A549 (cell line): ENCODE results near the gene CCNQ. TPM values are rescaled to one million over a fixed set of nuclear protein-coding genes. Genes with fewer than 3 reads are reported as not detected.

Source experiments
- ATAC-seq, 2 experiments: fragments of 200-7000 bp in 1 of 2; fragments of >200 bp in 1 of 2; cut with Nextera tagmentation in 1 of 2; cut with Tn5 transposase in 1 of 2; 3 replicates each; pipeline versions ENCODE4 v1.8.0 to v1.9.1; 2018 to 2020; ENCODE audit warnings: mild to moderate bottlenecking in 1 of 2, moderate library complexity in 1 of 2
- CTCF ChIA-PET: fragments of 300-600 bp; sonication (Branson Sonifier 250); formaldehyde crosslinking; extraction: SDS; loops from one replicate; lab custom pipeline; 2021; ENCODE audit warnings: antibody characterized with exemption, inconsistent platforms; lab: Yijun Ruan, JAX
- POLR2A ChIA-PET: fragments of 350-600 bp; formaldehyde crosslinking; extraction: SDS; loops from one replicate; lab custom pipeline; 2021; ENCODE audit warnings: antibody characterized with exemption, inconsistent platforms; lab: Yijun Ruan, JAX
- DNase-seq, 2 experiments: peaks; one replicate each; pipeline versions ENCODE4 v3.0.0 to v3.0.0-alpha.2; 2011 to 2016; ENCODE audit warnings: low read depth in 1 of 2, low spot score in 1 of 2
- FAIRE-seq: peaks from 2 replicates; lab custom pipeline; 2011; peaks lifted over from hg19 to GRCh38; lab: Jason Lieb, UNC
- H3K27ac ChIP-seq, 2 experiments: fragments of >200 bp; sonication (Bioruptor Twin); formaldehyde crosslinking; 3 replicates each; pipeline ENCODE4 v1.5.1; 2016 to 2017
- H3K4me1 ChIP-seq: fragments of >200 bp; sonication (Bioruptor Twin); formaldehyde crosslinking; 3 replicates; pipeline ENCODE4 v1.6.1; 2016
- H3K4me2 ChIP-seq: fragments of >200 bp; sonication (Bioruptor Twin); formaldehyde crosslinking; 3 replicates; pipeline ENCODE4 v1.6.1; 2016
- H3K4me3 ChIP-seq: fragments of >200 bp; sonication (Bioruptor Twin); formaldehyde crosslinking; 3 replicates; pipeline ENCODE4 v1.5.1; 2016
- H3K9me3 ChIP-seq: fragments of >200 bp; sonication (Bioruptor Twin); formaldehyde crosslinking; 3 replicates; pipeline ENCODE4 v1.6.1; 2016
- CBX2 ChIP-seq: fragments of 200-600 bp; sonication (generic); IDR thresholded peaks from 2 replicates; pipeline ENCODE4 v1.6.1; 2016; ENCODE audit warnings: low read depth, mild to moderate bottlenecking, borderline replicate concordance
- EP300 ChIP-seq, 2 experiments: fragments of >200 bp; sonication (Bioruptor Twin); formaldehyde crosslinking; IDR thresholded peaks; 2 replicates in 1 of 2; 3 replicates in 1 of 2; pipeline ENCODE4 v1.6.1; 2016 to 2017
- FOXS1 ChIP-seq: fragments of 250-450 bp; sonication (Bioruptor Pico); IDR thresholded peaks from 2 replicates; pipeline ENCODE4 v1.5.0; 2020; ENCODE audit warnings: mild to moderate bottlenecking, moderate library complexity
- HEYL ChIP-seq: fragments of 250-450 bp; sonication (Bioruptor Pico); IDR thresholded peaks from 2 replicates; pipeline ENCODE4 v1.8.0; 2021; ENCODE audit warnings: mild to moderate bottlenecking, moderate library complexity
- HOXB5 ChIP-seq: fragments of 250-450 bp; sonication (Bioruptor Pico); IDR thresholded peaks from 2 replicates; pipeline ENCODE4 v1.5.0; 2020; ENCODE audit warnings: mild to moderate bottlenecking, moderate library complexity
- JUN ChIP-seq, 2 experiments: fragments of >200 bp; sonication (Bioruptor Twin); formaldehyde crosslinking; IDR thresholded peaks; 2 replicates in 1 of 2; 3 replicates in 1 of 2; pipeline ENCODE4 v1.6.1; 2016 to 2017
- KDM1A ChIP-seq: fragments of 200-600 bp; sonication (generic); IDR thresholded peaks from 2 replicates; pipeline ENCODE4 v1.6.1; 2016; ENCODE audit warnings: low read depth, mild to moderate bottlenecking
- KDM5A ChIP-seq: fragments of 200-600 bp; sonication (generic); IDR thresholded peaks from 2 replicates; pipeline ENCODE4 v1.6.1; 2016; ENCODE audit warnings: antibody characterized with exemption, mild to moderate bottlenecking
- NPAS2 ChIP-seq: fragments of 250-450 bp; sonication (Bioruptor Pico); IDR thresholded peaks from 2 replicates; pipeline ENCODE4 v1.8.0; 2022; ENCODE audit warnings: mild to moderate bottlenecking, moderate library complexity, borderline replicate concordance
- PHF8 ChIP-seq: fragments of 200-600 bp; sonication (generic); IDR thresholded peaks from 2 replicates; pipeline ENCODE4 v1.6.1; 2016; ENCODE audit warnings: low read depth, mild to moderate bottlenecking, antibody characterized with exemption, moderate library complexity, borderline replicate concordance
- POLR2AphosphoS2 ChIP-seq: conservative IDR thresholded peaks from 2 replicates; pipeline ENCODE4 v1.6.1; 2012; ENCODE audit warnings: low read length, improper control_type of control experiment, inconsistent platforms
- RAD21 ChIP-seq, 2 experiments: fragments of >200 bp in 1 of 2; sonication (Bioruptor Twin) in 1 of 2; formaldehyde crosslinking in 1 of 2; IDR thresholded peaks in 1 of 2; conservative IDR thresholded peaks in 1 of 2; 2 replicates in 1 of 2; 3 replicates in 1 of 2; pipeline ENCODE4 v1.6.1; 2012 to 2018; ENCODE audit warnings: inconsistent platforms in 1 of 2
- RARB ChIP-seq: fragments of 250-450 bp; sonication (Bioruptor Pico); IDR thresholded peaks from 2 replicates; pipeline ENCODE4 v1.8.0; 2021; ENCODE audit warnings: mild to moderate bottlenecking, moderate library complexity
- RCOR1 ChIP-seq: fragments of 150-350 bp; IDR thresholded peaks from 2 replicates; pipeline ENCODE4 v1.6.1; 2014; ENCODE audit warnings: antibody characterized with exemption, low read length, low read depth
- RNF2 ChIP-seq: fragments of 200-600 bp; sonication (generic); IDR thresholded peaks from 2 replicates; pipeline ENCODE4 v1.6.1; 2016; ENCODE audit warnings: low read depth, mild to moderate bottlenecking, antibody characterized with exemption, moderate library complexity, borderline replicate concordance
- ZC3H11A ChIP-seq: fragments of 450-650 bp; IDR thresholded peaks from 2 replicates; pipeline ENCODE4 v1.6.1; 2014; ENCODE audit warnings: antibody characterized with exemption, mild to moderate bottlenecking
- ZSCAN20 ChIP-seq: fragments of 250-450 bp; sonication (Bioruptor Pico); IDR thresholded peaks from 2 replicates; pipeline ENCODE4 v1.8.0; 2022; ENCODE audit warnings: mild to moderate bottlenecking, moderate library complexity
- WGBS: methylation state at CpG from one replicate; pipeline ENCODE4 v1.1.6; 2017; ENCODE audit errors: missing lambda C conversion rate; 5-methylcytosine and 5-hydroxymethylcytosine counted together
- polyA plus RNA-seq, 4 experiments: library from polyadenylated mRNA; depleted of rRNA in 3 of 4; stranded (reverse); fragments of >200 nt; fragmentation: RNase III in 1 of 4; extraction: RNeasy Plus Mini Kit Qiagen cat#74134 plus additional on column Dnase treatment in 1 of 4; gene quantifications; 2 replicates in 3 of 4; 3 replicates in 1 of 4; pipeline ENCODE4 v1.2.3, GENCODE V29; 2011 to 2017
- TF ChIP-seq, protein P1 (sequence below): IDR thresholded peaks from 2 replicates; pipeline ENCODE4 v1.6.1; 2012
- TF ChIP-seq, protein P2 (sequence below): fragments of >200 bp; sonication (Bioruptor Twin); formaldehyde crosslinking; IDR thresholded peaks from 3 replicates; pipeline ENCODE4 v1.5.1; 2016
- TF ChIP-seq, protein P3 (sequence below): fragments of 200-600 bp; sonication (generic); IDR thresholded peaks from 2 replicates; pipeline ENCODE4 v1.6.1; 2016; ENCODE audit warnings: antibody characterized with exemption, mild to moderate bottlenecking, moderate library complexity
- TF ChIP-seq, protein P4 (sequence below): IDR thresholded peaks from 2 replicates; pipeline ENCODE4 v1.6.1; 2012

CCNQ gene
- polyA plus RNA-seq, 2 of the 4 experiments (the other 2 are of a cell fraction), result 25.6 to 32.0 TPM

DNA sequence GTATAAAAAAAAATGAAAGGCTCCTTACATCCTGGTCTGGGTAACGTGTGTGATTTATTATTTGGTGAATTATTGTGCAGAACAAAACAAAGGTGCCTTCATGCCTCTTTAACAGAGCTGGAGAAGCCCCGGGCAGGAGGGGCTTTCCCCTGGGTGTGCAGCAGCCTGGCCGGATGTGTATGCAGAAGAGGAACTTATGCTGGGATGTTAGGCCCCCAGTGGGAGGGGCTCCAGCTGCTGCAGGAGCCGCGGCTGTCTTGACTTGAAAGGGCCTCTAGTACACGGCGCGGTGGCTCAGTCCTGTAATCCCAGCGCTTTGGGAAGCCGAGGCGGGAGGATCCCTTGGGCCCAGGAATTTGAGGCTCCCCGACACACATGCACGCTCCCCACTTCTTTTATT lies 16.0 kb downstream of the CCNQ start:
- POLR2A ChIA-PET, result no interaction called here
- no peaks in the 10 kb centered on the region for H3K9me3 ChIP-seq
- CTCF ChIA-PET, result no interaction called here
- no peak overlapping the region for H3K4me2 ChIP-seq
- H3K4me3 ChIP-seq, result no peak overlapping the region
- TF ChIP-seq FOXS1 (CRISPR knock-in tag) (no peak), KDM1A (no peak), ZC3H11A (no peak), HOXB5 (no peak), PHF8 (no peak)
- TF ChIP-seq, protein P1, sequence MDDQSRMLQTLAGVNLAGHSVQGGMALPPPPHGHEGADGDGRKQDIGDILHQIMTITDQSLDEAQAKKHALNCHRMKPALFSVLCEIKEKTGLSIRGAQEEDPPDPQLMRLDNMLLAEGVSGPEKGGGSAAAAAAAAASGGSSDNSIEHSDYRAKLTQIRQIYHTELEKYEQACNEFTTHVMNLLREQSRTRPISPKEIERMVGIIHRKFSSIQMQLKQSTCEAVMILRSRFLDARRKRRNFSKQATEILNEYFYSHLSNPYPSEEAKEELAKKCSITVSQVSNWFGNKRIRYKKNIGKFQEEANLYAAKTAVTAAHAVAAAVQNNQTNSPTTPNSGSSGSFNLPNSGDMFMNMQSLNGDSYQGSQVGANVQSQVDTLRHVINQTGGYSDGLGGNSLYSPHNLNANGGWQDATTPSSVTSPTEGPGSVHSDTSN, result no peak
- TF ChIP-seq, all 56 proteins: peak for 0
- ATAC-seq (no peak), DNase-seq (no peak), FAIRE-seq (no peak)
- 83% methylated on average over 13 of the region's 13 CpGs for WGBS
- Histone ChIP-seq H3K27ac (no peak overlapping the region), H3K4me1 (no peaks in the 10 kb centered on the region)

DNA sequence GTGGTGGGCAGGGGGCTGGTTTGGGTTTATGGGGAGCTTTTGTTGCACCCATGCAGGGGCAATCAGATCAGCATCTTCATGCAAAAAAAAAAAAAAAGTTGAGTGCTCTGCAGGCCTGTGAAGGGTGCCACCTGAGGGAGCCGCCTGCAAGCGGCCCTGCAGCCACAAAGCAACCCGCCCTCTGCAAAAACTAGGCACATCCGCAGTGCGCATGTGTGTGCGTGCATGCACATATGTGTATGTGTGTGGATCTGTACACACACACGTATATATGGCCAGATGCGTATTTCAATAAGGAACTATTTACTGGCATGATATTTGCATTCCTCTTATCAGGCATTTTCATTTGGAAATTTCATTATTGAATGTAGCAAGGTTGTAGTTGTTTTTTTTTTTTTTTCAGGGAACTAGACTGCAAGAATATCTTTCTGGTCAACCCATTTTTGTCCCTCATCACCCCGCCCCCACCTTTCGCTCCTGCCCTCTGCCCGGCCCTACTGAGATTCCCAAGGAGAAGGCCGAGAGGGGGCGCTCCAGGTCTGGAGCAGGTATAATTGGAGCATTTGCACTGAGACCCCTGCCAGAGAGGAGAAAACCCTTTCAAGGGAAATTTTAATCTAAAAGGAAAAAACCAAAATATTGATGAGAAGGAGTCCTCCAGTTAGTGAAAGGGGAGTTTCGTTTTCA lies 18.1 kb downstream of the CCNQ start:
- H3K4me2 ChIP-seq, result peak overlapping the region; percentile 36; the same call in 1 of the 3 replicates
- 60% methylated on average over 14 of the region's 14 CpGs for WGBS
- ChIA-PET CTCF (interaction anchor here (0.9 to 1.8 kb wide), 5 partner anchors 10 to 41 kb away, joined by 3 to 6 read pairs (median 3); no protein-coding TSS in a partner anchor), POLR2A (no interaction called here)
- no peak for FAIRE-seq
- TF ChIP-seq, protein P2, sequence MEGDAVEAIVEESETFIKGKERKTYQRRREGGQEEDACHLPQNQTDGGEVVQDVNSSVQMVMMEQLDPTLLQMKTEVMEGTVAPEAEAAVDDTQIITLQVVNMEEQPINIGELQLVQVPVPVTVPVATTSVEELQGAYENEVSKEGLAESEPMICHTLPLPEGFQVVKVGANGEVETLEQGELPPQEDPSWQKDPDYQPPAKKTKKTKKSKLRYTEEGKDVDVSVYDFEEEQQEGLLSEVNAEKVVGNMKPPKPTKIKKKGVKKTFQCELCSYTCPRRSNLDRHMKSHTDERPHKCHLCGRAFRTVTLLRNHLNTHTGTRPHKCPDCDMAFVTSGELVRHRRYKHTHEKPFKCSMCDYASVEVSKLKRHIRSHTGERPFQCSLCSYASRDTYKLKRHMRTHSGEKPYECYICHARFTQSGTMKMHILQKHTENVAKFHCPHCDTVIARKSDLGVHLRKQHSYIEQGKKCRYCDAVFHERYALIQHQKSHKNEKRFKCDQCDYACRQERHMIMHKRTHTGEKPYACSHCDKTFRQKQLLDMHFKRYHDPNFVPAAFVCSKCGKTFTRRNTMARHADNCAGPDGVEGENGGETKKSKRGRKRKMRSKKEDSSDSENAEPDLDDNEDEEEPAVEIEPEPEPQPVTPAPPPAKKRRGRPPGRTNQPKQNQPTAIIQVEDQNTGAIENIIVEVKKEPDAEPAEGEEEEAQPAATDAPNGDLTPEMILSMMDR, result peak; percentile 30; the same call in 2 of the 3 replicates
- TF ChIP-seq, protein P3, sequence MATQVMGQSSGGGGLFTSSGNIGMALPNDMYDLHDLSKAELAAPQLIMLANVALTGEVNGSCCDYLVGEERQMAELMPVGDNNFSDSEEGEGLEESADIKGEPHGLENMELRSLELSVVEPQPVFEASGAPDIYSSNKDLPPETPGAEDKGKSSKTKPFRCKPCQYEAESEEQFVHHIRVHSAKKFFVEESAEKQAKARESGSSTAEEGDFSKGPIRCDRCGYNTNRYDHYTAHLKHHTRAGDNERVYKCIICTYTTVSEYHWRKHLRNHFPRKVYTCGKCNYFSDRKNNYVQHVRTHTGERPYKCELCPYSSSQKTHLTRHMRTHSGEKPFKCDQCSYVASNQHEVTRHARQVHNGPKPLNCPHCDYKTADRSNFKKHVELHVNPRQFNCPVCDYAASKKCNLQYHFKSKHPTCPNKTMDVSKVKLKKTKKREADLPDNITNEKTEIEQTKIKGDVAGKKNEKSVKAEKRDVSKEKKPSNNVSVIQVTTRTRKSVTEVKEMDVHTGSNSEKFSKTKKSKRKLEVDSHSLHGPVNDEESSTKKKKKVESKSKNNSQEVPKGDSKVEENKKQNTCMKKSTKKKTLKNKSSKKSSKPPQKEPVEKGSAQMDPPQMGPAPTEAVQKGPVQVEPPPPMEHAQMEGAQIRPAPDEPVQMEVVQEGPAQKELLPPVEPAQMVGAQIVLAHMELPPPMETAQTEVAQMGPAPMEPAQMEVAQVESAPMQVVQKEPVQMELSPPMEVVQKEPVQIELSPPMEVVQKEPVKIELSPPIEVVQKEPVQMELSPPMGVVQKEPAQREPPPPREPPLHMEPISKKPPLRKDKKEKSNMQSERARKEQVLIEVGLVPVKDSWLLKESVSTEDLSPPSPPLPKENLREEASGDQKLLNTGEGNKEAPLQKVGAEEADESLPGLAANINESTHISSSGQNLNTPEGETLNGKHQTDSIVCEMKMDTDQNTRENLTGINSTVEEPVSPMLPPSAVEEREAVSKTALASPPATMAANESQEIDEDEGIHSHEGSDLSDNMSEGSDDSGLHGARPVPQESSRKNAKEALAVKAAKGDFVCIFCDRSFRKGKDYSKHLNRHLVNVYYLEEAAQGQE, result no peak
- TF ChIP-seq JUN (IDR thresholded peaks at IDR 0.05) (no peak), RAD21 (conservative IDR thresholded peaks at IDR 0.05 in 1 of 2, IDR thresholded peaks at IDR 0.05 in 1 of 2) (peak in 1 of 2 experiments; percentile 13; a peak in 1 of 5 replicates), NPAS2 (CRISPR knock-in tag) (no peak), CBX2 (no peak), HEYL (CRISPR knock-in tag) (no peak), HOXB5 (no peak)
- TF ChIP-seq, protein P4, sequence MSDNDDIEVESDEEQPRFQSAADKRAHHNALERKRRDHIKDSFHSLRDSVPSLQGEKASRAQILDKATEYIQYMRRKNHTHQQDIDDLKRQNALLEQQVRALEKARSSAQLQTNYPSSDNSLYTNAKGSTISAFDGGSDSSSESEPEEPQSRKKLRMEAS, result no peak
- TF ChIP-seq, all 56 proteins: peak for 2
- DNase-seq (peak in 1 of 2 experiments; percentile 14), ATAC-seq (peak in 1 of 2 experiments; percentile 63; a peak in 3 of 6 replicates)
- no peaks in the 10 kb centered on the region for H3K9me3 ChIP-seq
- H3K4me3 ChIP-seq, result no peak overlapping the region
- H3K4me1 ChIP-seq, result no peaks in the 10 kb centered on the region
- no peak overlapping the region for H3K27ac ChIP-seq

DNA sequence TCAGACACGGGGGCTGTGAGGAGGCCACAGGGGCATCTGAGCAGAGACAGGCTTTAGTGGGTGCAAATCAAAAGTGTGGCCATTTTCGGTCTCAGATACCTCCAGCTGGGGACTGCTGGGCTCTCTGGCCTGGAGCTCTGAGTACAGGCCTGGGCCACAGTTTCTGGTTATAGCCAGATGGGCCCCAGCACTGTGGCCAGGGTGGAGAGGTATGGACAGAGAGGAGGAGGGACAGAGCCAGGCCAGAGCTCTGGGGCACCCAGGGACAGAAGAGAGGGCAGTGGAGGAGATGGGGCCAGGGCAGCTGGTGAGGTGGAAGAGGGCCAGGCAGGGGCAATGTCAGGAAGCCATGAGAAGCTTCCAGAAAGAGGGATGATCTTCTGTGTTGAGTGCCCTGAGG lies 20.1 kb downstream of the CCNQ start:
- CTCF ChIA-PET, result interaction anchor here (1.6 to 2.4 kb wide), 4 partner anchors 10 to 83 kb away, joined by 5 to 10 read pairs (median 7); no protein-coding TSS in a partner anchor
- Histone ChIP-seq H3K4me2 (no peak overlapping the region), H3K4me3 (no peak overlapping the region), H3K27ac (no peak overlapping the region), H3K9me3 (no peaks in the 10 kb centered on the region), H3K4me1 (no peaks in the 10 kb centered on the region)
- DNase-seq (no peak), ATAC-seq (peak in 1 of 2 experiments; percentile 13; a peak in 1 of 6 replicates), FAIRE-seq (no peak)
- WGBS, result 42% methylated on average over 1 of the region's 2 CpGs
- POLR2A ChIA-PET, result no interaction called here
- TF ChIP-seq RARB (CRISPR knock-in tag), result no peak
- TF ChIP-seq KDM5A, result no peak
- TF ChIP-seq PHF8, result no peak
- no peak for TF ChIP-seq EP300 (IDR thresholded peaks at IDR 0.05)
- TF ChIP-seq, protein P3, result no peak
- TF ChIP-seq ZSCAN20, result no peak
- no peak for TF ChIP-seq RCOR1
- no peak for TF ChIP-seq RNF2
- TF ChIP-seq POLR2AphosphoS2, result no peak
